MV-4-11 (cell line): Measurements from ENCODE around the gene GNMT.
"Not testable (repeated sequence)": the region's sequence is repeated elsewhere in the genome, so short reads cannot be mapped to it uniquely, and the experiment has no call there.

ENCODE experiments used
- DNase-seq: peaks from one replicate; lab custom pipeline; 2025; lab: John Stamatoyannopoulos, UW

Gene GNMT

DNA sequence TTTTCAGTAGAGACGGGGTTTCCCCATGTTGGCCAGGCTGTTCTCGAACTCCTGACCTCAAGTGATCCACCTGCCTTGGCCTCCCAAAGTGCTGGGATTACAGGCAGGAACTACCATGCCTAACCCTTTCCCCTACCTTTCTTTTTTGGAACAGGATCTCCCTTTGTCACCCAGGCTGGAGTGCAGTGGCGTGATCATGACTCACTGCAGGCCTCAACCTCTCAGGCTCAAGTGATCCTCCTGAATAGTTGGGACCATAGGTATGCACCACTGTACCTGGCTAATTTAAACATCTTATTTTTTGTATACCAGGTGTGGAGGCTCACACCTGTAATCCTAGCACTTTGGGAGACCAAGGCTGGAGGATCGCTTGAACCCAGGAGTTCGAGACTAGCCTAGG, 19.2 kb upstream of the GNMT start:
- not testable (repeated sequence) for DNase-seq

DNA sequence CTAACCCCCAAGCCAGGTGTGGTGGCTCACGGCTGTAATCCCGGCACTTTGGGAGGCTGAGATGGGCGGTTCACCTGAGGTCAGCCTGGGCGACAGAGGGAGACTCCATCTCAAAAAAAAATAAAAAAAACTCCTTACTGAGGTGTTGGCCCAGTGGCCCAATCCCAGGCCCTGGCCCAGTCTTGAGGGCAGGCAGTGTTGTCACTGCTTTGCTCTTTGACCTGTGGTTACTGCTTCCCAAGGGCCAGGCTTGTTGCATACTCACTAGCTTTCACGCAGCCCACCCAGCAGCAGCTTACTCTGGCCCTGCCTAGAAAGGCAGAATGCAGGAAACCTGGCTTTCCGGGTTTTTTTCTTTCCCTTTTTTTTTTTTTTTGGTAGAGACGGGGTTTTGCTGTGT, 18.1 kb upstream of the GNMT start:
- DNase-seq, result no peak

DNA sequence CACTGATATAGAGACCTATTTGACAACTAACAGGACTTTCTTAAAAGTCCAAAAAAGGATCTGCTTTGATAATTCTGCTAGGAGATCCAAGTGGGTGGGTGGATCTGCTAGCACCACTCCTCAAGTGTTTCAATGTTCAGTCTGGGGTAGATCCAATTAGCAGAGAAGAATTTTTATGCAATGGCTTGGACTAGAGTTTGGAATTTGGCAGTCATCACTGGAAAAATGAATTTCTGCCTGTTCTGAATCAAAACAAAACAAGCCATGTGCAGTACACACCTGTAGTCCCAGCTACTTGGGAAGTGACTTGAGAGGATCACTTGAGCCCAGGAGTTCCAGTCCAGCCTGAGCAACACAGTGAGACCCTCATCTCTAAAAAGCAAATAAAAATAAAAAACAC, 12.6 kb upstream of the GNMT start:
- DNase-seq, result no peak

DNA sequence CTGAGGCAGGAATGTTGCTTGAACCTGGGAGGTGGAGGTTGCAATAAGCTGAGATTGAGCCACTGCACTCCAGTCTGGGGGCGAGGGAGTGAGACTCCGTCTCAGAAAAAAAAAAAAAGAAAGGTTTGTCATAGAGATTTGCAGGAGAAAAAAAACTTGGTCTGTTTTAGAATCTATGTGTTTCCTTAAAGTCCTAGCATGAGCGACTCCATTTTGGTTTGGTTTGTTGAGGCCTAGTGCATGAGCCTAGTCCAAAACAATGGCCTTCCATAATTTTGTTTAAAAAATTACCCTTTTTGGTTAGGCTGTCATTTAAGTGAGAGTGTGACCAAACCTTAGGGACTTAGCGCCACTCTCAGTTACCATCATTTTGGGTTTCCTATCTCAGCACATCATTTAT, 8.2 kb upstream of the GNMT start:
- no peak for DNase-seq

DNA sequence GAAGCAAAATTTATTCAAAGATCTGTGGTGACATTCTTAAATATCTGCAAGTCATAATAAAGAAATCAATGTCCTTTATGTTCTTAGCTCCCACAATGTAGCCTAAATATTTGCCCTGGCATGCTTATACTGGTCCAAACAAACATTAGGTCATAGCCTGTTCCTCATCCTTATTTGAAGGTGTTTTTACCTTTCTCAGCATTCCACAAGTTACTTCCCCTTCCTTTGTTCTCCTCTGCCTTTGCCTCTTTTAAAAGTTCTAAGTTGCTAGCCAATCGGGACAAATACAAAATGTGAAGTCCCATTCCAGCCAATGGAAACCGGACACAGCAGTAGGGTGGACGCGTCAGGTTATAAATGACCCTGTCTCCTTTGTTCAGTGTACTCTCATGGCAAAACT, 6.1 kb upstream of the GNMT start:
- not testable (repeated sequence) for DNase-seq

DNA sequence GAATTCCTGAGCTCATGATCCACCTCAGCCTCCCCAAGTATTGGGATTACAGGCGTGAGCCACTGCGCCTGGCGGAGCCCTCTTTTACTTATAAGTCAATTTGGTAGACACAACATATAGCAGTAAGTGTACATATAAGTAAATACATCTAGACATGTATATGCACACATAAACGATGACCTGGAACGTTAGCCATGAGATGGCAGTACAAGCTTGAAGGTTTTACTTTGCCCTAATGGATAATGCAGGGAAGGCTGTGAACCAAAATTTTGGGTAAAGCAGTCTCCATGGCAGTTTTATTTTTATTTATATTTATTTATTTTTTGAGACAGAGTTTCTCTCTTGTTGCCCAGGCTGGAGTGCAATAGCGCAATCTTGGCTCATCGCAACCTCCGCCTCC, 2.4 kb upstream of the GNMT start:
- DNase-seq, result no peak

DNA sequence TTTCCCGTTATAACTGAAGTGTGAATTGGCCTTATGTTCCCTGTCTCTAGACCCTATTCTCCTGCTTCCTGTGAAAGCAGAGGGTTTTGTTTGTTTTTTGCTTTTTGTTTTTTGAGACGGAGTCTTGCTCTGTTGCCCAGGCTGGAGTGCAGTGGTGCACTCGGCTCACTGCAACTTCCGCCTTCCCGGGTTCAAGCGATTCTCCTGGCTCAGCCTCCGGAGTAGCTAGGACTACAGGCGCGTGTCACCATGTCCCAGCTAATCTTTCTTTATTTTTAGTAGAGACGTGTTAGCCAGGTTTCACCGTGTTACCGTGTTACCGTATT, 674 bp upstream of the GNMT start:
- no peak for DNase-seq

DNA sequence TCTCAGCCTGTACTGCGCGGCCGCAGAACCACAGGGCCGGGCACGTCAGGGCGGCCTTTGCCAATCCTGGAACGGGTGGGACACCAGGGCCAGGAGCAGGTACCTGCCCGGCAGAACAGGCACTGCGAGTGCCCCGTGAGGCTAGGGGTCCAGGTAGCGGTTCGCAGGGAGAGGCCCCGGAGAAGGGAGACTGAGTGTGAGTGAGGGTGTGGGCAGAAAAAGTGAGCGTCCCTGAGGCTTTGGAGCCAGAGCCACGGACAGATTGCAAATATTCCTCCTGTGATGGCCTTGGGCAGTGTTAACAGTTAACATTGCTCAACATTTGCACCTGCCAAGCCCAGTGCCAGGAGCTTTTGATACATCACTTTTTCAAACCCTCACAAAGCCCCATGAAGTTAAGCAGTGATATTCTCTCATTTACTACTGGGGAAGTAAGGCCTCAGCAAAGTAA, 491 bp downstream of the GNMT start:
- DNase-seq, result no peak

DNA sequence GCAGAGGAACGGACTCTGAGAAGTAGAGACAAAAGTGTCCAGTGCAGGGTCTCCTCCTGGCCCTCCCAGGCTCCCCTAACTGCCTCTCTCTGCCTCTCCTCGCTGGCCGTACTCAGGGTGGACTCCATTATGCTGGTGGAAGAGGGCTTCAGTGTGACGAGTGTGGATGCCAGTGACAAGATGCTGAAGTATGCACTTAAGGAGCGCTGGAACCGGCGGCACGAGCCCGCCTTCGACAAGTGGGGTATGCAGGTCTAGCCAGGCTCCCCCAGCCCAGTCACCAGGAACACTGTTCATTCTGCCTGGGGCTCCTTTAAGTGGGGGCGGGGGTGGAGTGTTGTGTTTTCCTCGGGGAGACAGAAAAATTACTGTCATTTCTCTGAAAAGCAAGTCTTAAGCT, 1.5 kb downstream of the GNMT start:
- DNase-seq, result no peak

DNA sequence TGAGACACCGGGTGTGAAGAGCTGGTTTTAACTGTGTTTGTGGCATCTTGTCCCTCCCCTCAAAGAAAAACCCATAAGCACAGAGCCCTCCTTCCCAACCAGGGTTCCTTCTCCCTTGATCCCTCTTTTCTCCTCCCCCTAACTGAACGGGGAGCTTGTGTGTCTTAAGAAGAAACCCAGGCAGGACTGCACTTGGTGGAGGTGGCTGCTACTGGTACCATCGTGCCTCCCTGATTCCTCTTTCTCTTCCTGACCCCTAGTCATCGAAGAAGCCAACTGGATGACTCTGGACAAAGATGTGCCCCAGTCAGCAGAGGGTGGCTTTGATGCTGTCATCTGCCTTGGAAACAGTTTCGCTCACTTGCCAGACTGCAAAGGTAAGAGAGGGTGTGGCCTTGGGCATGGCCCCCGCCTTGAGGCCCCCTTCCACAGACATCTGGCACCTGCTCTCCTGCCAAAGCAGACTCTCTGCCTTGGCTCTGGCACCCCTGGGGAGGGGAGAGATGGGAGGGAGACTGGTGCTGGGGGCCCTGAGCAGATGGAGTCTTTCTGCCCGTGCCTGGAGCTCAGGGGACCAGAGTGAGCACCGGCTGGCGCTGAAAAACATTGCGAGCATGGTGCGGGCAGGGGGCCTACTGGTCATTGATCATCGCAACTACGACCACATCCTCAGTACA, 2.1 kb downstream of the GNMT start:
- DNase-seq, result no peak

DNA sequence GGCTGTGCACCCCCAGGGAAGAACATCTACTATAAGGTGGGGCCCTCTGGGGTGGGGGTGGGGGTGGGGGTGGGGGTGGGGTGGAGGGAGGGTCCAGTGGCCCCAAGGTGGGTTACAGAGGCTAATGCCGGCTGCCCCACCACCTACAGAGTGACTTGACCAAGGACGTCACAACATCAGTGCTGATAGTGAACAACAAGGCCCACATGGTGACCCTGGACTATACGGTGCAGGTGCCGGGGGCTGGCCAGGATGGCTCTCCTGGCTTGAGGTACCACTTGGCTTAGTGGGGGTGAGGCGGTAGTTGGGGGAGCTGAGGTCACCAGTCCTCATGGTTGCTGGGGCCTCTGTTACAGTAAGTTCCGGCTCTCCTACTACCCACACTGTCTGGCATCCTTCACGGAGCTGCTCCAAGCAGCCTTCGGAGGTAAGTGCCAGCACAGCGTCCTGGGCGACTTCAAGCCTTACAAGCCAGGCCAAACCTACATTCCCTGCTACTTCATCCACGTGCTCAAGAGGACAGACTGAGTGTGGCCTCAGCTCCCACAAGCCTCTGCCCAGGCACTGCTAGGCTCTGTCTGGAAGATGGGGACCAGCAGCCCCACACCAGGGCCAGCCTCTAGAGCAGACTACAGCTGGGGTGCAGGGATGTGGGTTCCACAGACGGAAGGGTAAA, 2.8 kb downstream of the GNMT start:
- DNase-seq, result no peak

DNA sequence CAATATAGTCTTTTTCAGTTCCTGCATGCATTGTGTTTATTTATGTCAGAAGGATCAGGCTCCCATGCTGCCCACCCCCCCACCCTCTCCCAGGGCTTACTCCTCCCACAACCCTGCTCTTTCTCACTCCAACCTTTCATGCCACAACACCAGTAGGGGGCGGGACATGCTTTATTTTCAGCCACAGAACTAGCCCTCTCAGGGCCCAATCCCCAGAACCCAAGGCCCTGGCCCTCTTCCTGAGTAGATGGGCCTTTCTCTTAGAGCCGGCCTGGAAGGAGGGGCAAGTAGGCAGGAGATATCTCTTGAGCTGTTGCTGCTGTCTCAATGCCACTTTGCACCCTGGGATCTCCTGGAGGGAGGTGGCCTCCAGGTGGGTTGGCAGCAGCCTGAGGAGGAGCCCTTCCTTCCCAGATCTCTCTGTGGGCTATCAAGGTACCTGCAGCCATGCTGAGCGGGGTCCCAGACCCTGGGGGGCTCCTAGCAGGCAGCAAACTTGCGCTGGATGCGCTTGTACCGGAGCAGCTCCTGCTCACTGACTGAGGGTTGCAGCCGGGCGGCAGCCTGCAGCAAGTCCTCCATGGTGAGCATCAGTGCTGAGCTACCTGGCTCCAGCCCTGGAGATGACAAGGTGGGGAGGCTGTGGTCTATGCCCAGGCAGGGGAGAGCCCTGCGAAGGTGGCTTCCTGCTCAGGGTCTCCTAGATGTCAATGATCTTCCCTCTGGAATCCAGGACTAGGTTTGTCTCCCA, 3.5 kb downstream of the GNMT start:
- DNase-seq, result peak; percentile 28

DNA sequence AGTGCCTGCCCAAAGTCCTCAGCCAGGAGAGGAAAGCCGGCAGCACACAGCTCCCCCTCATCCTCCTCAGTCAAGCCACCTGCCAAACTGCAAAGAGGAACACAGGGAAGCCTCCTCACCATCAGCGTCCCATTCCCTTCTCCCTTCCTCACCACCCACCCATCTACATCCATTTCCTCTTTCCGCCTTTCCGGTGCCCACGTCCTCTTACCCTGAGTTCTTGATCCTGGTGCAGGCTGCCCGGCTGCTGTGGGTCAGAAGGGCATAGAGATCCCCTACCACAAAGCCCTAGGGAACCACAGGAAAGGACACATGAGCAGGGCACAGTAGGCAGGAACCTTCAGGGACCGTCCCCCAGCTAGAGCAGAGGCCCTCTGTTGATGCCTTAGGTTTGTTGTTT, 6.0 kb downstream of the GNMT start:
- DNase-seq, result no peak

DNA sequence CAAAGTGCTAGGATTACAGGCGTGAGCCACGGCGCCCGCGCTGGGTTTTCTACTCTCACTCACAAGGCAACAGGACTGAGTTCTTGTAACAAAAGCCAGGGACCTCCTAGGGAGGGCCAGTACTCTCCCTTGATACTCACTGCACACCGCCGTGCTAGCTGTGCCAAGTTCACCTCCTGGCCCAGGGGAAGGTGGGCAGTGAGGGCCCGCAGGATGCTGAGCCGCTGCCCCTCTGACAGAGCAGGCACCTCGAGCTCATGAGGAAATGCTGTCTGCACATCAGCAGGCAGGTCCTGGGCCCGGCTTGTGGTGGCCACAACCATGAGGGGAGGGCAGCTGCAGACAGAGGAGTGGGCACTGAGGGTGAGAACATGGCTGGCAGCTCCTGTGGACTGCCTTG, 6.7 kb downstream of the GNMT start:
- DNase-seq, result no peak

DNA sequence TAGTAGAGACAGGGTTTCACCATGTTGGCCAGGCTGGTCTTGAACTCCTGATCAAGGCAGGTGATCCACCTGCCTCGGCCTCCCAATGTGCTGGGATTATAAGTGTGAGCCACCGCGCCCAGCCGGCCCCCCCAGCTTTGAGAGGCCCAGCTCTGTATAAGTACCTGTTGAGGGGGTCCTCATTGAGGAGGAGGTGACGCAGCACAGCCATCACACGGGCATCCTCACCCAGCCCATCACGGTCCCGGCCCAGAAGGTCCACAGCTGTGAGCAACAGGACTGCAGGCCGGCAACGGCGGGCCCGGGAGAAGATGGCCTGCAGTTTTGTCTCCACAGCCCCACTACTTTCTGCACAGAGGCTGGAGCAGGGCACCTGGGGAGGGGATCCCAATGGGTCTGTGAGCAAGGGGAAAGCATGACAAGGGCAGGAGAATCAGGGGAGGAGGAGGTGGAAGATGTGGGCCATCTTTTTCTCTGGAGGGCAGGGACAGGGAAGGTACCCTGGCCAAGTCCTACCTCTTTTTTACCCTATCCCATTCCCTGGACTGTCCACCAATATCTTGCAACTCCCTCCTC, 7.7 kb downstream of the GNMT start:
- no peak for DNase-seq

DNA sequence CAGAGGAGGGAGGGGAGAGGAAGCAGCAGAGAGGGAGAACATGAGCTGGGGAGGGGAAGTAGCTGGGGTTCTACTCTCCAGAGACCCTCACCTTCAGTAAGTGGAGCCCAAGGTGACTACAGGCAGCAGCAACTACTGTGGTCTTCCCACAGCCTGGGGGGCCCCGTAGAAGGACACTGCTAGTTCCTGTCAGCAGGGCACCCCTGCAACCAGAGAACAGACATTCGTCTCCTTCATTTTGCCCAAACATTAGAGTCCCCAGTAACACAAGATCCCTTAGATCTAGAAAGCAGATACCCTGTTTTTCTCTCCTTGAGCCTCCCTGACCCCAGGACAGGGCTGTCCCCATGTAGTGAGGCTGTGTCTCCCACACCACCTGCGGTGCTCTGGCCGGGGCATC, 8.2 kb downstream of the GNMT start:
- no peak for DNase-seq

DNA sequence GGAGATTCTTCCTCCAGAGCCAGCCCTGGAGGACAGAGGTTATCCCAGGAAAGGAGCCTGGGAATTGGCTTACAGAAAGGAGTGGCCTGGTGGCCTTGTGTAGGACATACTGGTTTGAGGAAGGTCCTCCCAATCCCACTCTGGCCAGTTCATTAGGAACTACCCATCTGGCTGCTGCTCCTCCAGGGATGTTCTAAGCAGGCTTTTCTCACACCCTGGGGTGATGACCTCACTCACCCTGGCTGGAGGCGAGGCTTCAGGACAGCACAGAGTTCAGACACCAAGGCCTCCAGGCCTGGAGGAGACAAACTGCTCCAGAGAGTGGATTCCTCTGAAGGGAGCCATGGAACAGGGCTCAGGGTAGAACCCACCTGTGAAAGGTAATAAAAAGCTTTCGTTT, 8.9 kb downstream of the GNMT start:
- DNase-seq, result no peak

DNA sequence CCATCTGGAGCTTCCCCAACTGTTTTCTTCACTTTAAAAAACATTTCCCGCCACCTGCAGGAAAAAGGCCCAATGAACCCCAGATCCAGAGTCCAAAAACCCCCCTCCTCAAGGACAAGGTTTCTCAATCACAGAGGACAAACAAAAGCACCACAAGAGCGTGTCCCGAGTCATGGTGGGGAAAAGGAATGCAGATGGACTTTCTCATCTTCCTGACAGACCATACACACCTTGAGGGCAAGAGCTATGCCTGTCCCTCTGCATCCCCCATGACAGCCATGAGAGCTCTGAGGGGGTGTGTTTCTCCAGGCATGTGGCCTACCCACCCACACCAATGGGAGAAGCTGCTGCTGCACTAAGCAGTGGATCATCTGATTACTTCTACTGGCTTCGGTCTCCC, 9.4 kb downstream of the GNMT start:
- no peak for DNase-seq

DNA sequence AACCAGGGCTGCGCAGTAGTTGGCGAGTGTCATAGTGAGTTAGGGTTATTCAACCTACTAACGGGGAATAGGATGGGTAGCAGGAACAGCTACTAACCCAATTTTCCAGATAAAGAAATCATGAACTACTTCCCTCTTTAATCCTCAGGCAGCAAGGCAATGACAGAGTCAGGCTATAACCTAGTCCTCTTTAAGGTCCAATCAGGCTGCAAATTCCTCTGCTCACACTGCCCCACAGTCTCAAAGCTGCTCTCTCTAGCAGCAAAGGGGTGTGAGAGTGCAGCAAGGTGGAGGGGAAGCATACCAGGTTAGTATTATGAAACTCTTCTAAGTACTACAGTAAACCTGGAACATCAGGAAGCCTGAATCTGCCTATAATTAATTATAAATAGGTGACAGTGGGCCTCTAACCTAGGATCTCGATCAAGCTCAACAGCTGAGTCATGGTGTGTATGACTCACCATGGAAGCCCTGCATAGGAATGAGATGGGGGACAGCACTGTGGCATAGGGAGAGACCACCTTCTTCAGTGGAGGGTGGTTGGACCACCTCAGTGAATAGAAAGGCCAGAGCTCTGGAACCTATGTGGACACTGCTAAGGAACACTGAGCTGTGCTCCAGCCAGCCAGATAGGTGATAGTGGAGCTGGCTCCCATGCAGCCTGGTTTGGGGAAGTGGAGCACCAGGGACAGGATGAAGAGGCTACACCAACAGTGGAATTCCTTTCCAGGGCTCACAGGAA, 10.5 kb downstream of the GNMT start:
- no peak for DNase-seq

DNA sequence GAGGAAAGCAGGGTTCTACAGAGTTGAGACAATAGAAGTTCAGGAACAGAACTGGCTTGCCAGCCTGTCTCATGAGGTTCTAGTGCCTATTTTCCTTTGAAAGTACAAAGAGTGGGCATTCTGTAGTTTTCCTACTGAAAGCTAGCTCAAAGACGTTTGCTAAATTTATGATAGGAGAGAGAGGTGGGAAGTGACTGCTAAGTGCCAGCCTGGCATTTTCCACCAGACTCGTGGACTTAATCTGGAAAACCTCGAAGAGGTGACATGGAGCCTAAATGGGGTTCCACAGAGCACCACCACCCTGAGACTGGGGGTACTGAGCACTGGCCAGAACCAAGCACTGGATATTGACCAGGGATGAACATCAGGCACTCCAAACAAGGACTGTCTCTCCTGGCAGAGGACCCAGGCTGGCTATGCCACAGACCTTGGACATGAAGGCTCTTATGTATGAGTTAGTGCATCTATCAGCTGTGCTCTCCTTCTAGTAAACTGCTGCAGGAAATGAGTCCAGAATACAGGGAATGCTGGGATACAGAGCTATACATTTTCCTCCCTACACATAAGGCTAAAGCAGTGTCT, 11.3 kb downstream of the GNMT start:
- no peak for DNase-seq

DNA sequence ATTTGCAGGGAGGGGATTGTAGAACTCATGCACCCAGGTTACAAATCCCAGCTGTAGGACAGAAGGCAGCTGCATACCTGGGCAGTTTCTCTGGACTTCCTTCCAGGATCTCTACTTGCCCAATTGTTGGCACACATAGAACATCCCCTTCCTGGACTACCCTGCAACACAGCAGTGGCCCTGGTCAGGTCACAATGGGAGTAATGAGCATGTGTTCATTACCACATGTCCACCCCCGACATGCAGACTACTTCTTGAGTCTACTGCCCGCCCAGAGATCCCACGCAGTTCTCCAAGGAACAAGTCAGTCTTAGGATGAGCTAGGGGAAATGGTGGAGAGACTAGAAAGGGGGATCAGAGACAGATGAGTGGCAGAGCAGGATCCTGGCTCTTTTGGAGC, 13.4 kb downstream of the GNMT start:
- DNase-seq, result no peak

DNA sequence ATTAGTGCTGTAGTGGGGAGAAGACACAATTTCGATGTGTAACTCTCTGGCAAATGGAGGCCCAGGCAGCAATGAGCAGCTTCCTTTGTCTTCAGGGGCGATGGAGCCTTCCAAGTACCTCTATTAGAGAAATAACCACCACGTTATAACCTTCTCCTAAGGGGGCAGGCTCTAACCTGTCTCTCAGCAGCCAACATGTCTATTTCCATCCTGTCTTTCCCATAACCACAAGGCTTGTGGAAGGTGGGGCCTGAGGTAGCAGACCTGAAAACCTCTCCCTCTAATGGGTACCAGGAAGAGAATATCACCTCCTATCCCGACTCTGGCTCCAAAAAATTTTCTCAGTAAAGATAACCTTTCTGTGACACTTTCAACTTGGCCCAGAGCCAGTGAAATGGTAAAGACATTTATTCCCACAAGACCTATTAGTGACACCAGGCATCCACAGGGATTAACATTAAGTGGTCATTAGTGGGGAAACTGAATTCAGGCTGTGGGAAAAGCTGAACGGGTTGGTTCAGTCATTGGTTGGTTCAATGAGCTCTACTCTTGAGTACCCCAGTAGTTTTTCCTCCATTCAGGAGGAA, 14.5 kb downstream of the GNMT start:
- DNase-seq, result no peak
